GM18526 (cell line): ENCODE measurements around the gene AHCY.

Source experiments
- POLR2A ChIP-seq: IDR thresholded peaks from 3 replicates; pipeline ENCODE4 v1.6.1; 2011; ENCODE audit not compliant: insufficient read length; ENCODE audit errors: extremely low read depth

Gene AHCY

DNA sequence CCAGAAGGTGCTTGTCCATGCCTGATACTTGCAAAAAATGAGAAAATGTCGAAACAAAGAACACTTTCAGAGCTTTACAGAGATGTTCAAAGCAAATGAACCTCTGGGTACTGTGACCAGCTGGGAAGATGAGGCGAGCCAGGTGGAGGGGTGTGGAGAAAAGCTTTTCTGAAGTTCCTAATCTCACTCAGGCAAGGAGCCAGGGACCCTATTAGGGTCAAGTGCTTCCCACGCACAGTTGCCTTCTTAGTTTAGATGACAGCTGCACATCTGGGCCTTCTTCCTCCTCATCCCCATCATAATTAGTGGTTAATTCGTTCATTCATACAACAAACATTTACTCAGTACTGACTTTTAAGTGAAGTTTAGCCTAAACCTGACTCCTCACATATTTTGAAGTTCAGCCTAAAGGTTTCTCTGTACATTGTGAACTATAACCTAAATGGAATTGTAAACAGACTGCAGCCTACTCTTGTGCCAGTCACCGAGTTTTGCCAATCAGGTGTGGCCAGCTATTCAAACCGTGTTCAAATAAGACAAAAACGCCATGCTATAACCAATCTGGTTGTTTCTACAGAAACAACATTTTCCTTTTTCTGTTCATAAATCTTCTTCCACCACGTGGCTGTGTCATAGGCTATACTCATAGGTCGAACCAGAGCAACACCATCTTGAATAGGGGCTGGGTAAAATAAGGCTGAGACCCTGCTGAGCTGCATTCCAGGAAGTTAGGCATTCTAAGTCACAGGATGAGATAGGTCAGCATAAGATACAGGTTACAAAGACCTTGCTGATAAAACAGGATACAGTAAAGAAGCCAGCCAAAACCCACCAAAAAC is 19.3 kb upstream of the AHCY start:
- no peak for TF ChIP-seq POLR2A

DNA sequence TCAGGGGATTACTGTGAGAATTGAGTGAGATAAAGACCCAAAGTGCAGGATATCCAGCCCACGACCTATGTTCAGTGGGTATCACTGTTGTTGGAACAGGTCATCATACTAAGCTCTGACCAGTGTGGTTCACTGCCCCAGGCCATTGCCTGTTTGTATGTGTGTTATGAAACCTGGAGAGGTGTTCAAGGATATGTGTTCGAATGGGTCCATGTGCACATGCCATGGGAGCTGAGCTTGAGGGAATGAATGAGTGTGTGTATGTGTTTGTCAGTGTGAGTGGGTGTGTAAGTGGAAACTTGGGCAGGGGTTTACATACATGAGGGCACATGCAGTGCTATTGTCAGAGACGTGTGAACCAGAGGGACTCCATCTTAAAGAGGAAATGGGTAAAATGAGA is 17.7 kb upstream of the AHCY start:
- no peak for TF ChIP-seq POLR2A

DNA sequence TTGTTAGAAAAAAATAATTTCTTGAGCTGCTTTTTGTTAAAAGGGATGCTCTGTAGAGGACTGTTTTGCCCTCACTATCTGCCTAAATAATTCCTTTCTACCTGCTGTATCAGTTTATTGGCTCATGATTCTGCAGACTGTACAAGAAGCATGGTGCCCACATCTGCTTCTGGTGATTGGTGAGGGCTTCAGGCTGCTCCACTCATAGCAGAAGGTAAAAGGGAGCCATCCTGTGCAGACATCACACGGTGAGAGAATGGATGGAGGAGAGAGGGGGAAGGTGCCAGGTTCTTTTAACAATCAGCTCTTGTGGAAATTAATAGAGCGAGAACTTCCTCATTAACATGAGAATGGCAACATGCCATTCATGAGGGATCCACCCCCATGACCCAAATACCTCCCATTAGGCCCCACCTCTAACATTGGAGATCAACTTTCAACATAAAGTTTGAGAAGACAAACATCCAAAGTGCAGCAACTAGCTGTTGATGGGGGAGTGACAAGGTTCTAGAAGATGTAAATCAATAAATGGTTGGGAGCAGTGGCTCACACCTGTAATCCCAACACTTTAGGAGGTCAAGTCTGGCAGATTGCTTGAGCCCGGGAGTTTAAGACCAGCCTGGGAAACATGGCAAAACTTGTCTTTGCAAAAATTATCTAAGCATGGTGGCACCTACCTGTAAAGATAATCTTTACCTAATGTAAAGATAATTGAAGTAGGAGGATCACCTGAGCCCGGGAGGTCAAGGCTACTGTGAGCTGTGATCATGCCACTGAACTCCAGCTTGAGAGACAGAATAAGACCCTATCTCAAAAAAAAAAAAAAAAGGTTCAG is 15.7 kb upstream of the AHCY start:
- TF ChIP-seq POLR2A, result no peak

DNA sequence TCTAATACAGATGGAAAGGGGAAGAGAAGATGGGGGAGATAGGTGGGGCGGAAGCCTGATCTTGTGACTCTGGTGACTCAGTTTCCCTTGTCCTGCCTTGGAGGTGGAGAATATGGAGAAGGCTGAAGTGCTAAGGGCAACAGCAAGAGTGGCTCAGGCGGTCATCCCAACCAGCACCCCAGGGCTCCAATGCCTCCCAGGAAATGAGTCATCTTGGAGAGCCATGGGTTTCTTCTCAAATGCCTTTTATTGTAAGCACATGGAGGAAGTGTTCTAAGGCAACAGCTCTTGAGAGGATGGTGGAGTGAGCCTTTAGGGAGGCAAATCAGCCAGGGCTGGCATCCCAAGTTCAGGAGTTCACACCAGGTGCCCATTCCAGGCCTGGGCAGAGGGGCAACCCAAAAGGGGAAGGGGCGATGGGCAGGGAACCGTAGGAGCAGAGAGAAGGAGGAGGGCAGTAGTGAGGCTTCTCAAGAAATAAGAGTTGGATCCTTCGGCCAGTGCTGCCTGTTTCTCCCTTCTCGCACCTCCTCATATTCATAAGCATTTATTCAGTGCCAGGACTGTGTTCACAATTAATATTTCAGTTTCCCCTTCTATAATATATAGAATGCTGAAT is 13.2 kb upstream of the AHCY start:
- no peak for TF ChIP-seq POLR2A

DNA sequence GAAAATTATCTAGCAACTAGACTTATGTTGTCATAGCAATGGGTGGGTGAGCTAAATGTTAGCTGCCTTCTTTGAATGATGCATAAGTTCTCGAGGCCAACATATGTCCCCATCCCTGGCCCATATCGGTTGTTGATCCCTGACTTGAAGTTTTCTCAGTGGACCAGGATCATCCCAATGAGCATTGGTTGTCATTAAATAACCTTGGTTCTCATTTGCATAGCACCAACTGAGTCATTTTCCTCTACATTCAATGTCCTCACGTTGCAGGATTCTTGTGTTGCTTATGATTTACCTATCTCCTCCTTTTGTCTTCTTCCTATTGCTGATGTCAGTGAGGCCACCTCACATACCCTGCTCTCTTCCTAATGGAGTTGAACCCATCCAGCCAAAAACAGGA is 12.1 kb upstream of the AHCY start:
- TF ChIP-seq POLR2A, result no peak

DNA sequence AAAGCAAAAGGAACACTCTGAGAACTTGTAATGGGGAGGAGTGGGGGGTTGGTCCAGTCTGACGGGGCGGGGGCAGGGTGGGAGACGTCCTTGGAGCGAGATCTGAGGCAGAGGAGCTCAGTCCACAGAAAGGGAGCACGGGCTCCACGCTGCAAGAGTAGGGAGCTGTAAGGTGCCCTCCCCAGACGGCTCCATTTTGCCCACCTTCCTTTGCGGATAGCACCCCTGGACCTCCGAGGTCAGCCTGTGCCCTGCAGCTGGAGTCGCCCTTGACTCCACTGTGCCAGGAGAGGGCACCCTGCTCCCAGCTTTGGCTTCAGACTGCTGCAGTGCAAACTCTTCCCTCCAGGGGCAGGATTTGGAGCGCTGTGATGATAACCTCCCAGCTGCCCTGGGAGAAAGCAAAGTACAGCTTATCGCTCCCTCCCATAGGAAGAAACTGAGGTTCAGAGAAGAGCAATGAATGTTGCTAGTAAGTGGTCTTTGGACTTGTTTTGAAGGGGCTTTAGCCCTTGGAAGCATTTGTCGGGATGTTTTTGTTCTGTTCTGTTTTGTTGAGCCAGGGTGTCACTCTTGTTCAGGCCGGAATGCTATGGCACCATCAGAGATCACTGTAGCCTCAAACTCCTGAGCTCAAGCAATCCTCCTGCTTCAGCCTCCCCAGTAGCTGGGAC is 9.5 kb upstream of the AHCY start:
- no peak for TF ChIP-seq POLR2A

DNA sequence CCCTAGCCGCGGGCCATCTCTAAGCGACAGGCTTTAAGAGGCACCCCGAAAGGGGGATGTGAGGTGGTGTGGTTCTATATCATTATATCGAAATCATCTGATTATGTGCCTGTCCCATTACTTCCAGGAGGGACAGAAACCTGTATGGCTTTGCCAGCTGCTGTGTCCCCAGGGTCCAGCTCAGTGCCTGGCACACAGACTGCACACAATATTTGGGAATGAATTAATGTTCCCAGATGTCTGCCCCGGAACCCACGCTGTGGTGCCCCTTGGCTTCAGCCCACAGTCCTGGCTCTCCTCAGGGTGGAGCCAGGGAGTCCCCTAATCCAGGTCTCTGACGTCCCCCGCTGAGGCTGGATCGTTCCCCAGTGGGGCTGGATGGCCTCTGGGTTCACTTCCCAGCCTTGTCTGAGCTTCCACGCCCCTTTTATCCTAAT is 8.9 kb upstream of the AHCY start:
- TF ChIP-seq POLR2A, result no peak

DNA sequence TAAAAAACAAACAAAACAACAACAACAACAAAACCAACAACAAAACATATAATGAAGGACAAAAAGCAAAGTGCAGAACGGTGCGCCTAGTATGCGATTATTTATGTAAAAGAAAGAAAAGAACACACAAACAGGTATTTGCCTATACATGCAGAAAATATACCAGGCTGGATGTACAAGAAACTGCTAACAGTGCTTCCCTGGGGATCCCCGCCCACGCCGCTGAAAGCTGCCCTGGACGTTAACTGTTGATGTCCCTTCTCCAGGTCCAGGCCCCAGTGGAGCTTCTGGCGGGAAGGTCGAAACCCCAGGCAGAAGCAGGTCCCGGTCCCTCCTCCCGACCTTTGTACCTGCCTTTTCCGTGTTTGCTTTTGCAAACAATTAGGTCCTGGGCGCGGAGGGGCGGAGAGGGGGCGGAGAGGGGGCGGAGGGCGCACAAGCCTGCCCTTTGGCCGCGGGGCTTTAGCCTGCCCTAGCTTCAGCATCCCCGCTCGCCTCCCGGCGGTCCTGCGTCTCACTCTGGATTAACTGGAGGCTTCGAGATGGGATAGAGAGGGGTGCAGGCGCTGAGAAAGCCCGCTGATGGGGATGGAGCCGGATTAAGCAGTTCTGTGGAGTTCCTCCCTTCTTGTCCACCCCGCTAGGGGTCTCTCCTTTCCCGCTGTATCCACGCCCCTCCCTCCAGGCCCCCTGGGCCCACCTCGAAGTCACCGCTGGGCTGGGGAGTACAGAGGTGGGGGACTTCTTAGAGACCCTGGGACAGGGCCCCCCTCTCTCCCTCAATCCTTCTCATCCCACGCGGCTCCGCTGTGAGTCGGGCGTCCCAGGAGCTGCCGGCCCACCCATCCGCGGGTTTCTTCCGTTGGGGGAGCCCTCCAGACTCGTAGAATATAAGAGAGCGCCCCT is 8.2 kb upstream of the AHCY start:
- no peak for TF ChIP-seq POLR2A

DNA sequence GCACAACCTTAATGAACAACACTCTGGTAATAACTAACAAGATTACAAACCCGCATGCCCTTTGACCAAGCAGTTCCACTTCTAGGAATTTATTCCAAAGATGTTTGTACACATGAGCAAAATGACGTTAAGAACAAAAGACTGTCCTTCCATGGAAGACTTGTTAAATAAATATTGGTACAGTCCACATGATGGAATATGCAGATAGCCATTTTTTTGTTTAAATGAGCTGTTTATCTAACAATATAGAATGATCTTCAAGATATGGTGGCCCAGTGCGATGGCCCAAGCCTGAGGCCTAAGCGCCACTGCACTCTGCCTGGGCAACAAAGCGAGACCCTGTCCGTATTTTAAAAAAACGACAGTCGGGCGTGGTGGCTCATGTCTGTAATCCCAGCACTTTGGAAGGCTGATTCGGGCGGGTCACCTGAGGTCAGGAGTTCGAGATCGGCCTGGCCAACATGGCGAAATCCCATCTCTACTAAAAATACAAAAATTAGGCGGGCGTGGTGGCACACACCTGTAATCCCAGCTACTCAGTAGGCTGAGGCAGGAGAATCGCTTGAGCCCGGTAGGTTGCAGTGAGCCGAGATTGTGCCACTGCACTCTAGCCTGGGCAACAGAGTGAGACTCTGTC is 7.4 kb upstream of the AHCY start:
- TF ChIP-seq POLR2A, result no peak

DNA sequence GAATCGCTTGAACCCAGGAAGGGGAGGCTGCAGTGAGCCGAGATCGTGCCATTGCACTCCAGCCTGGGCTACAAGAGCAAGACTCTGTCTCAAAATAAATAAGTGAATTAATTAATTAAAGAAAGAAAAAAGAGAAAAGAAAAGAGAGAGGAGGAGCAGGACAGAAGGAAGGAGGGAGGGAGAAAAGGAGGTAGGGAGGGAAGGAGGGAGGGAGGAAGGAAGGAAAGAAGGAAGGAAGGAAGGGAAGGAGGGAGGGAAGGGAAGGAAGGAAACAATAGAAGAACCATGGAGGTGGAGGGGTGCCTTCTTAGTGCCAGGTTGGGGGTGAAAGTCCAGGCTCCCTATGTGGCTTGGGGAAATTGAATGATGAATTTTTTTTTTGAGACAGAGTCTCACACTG is 6.5 kb upstream of the AHCY start:
- no peak for TF ChIP-seq POLR2A

DNA sequence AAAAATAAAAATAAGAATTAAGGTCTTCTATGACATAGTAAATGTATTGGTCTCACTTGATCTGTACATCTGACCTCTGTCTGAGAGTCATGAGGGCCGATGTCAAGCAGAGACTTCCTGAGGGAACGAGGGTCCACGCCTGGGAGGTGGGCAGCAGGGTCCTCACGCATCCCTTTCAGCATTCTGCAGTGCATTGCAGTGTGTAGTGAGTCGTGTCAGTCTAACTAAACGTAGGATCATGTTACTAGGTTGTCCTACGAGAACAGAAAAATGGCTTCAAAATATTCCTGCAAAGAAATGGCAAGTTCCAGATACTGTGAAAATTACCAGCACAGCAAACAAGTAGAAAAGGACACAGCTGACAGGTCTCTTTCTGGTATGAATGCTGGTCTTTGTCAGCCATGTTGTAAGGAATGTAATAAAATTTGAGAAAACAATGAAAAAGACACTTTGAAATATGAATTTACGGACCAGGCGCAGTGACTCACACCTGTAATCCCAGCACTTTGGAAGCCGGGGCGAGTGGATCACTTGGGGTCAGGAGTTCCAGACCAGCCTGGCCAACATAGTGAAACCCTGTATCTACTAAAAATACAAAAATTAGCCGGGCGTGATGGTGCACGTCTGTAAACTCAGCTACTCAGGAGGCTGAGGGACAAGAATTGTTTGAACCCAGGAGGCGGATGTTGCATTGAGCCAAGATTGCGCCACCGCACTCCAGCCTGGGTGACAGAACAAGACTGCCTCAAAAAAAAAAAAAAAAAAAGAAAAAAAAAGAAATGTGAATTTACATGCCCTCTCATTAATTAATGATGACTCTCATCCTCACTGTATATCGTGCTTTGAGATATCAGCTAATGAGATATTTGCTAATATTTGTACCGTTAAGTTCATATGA is 2.4 kb upstream of the AHCY start:
- no peak for TF ChIP-seq POLR2A

DNA sequence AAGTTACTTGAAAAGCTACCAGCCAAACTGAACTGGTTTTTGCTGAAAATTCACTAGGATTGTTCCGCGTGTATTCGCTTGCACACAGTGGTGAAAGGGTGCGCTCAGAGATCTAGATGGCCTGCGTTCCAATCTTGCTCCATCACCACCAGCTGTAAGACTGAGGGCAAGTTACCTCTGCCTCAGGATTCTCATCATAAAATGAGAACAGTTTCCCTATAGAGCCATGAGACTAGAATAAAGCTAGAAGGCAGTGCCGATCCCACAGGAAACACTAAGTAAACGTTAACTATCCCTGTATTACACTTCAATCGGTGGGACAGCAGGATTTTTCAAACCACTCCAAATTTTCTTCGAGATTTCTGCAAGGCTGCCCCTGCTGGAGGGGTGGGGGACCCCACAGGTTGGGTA is 838 bp downstream of the AHCY start:
- no peak for TF ChIP-seq POLR2A
